GM12878 (cell line): Measurements from ENCODE around the gene PLSCR4.

Source experiments
- HSF1 ChIP-seq: fragments of 150-350 bp; IDR thresholded peaks from 2 replicates; pipeline ENCODE4 v1.6.1; 2014; ENCODE audit warnings: mild to moderate bottlenecking, low read depth, low read length
- POLR2A ChIP-seq: IDR thresholded peaks from 2 replicates; pipeline ENCODE4 v1.6.1; 2011; ENCODE audit warnings: low read depth, mild to moderate bottlenecking, low read length
- TAF1 ChIP-seq: IDR thresholded peaks from 2 replicates; pipeline ENCODE4 v1.6.1; 2011; ENCODE audit warnings: mild to moderate bottlenecking, low read depth, low read length, borderline replicate concordance

GRCh38 chr3:146218880-146219866 lies 31.7 kb downstream of the PLSCR4 start:
- TF ChIP-seq HSF1 (no peak), POLR2A (no peak), TAF1 (no peak)
